Transverse colon (tissue), 4 donors: ENCODE measurements around the gene IRGQ.

Experiments used
- POLR2AphosphoS5 ChIP-seq, 3 donors: sonication (generic); formaldehyde crosslinking; IDR thresholded peaks; one replicate each; pipeline ENCODE4 v1.6.1; 2016; ENCODE audit warnings: antibody characterized with exemption in 3 of 3
- TF ChIP-seq, protein P1 (sequence below), 5 experiments: fragments of 200-600 bp in 3 of 5; fragments of 450-650 bp in 2 of 5; sonication (generic) in 3 of 5; IDR thresholded peaks; 1 replicate in 2 of 5; 2 replicates in 3 of 5; pipeline ENCODE4 v1.5.1; 2016 to 2017; ENCODE audit warnings: antibody characterized with exemption in 5 of 5, inconsistent platforms in 3 of 5, mild to moderate bottlenecking in 2 of 5, moderate library complexity in 1 of 5

DNA sequence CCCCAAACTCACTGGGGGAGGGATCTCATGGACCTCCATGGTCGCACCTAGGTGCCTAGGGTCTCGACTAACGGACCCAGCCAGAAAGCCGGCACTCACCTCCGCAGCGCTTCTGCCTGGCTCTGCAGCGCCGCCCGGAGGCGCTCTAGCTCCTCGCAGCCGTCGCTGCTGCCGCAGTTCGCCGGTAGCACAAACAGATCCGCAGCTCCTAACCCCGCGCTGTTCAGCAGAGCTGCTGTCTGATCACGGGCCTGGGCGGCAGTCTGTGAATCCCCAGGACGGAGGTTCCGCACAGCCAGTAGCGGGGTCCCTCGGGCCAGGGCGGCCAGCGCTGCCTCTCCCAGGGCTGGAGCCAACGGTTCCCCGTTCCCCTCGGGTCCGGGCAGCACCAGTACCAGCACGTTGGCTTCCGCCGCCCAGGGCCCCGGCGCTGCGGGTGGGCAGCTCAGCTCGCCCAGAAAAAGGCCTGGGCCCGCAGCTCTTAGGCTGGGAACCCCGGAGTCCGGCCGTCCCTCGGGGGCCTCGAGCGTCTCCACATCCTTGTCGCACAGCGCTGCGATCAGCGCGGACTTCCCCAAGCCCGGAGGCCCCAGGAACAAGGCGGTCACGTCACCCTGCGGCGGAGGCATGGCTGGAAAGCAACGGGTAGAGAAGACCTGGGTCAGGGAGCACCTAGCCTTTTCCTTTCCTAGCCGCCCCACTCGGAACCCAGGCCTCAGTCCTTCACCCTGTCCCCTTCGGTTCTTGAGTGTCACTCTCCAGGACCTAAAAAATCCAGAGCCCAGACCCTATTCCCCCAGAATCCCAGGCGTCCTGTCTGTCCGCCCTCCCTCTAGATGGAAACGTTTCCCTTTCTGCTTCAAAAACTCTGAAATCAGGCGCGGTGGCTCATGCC, 977 bp downstream of the IRGQ start:
- TF ChIP-seq, protein P1, sequence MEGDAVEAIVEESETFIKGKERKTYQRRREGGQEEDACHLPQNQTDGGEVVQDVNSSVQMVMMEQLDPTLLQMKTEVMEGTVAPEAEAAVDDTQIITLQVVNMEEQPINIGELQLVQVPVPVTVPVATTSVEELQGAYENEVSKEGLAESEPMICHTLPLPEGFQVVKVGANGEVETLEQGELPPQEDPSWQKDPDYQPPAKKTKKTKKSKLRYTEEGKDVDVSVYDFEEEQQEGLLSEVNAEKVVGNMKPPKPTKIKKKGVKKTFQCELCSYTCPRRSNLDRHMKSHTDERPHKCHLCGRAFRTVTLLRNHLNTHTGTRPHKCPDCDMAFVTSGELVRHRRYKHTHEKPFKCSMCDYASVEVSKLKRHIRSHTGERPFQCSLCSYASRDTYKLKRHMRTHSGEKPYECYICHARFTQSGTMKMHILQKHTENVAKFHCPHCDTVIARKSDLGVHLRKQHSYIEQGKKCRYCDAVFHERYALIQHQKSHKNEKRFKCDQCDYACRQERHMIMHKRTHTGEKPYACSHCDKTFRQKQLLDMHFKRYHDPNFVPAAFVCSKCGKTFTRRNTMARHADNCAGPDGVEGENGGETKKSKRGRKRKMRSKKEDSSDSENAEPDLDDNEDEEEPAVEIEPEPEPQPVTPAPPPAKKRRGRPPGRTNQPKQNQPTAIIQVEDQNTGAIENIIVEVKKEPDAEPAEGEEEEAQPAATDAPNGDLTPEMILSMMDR (IDR thresholded peaks at IDR 0.05), result peak; percentile 57 to 86 (median 75)
- peak in 1 of 3 donors; percentile 7 for TF ChIP-seq POLR2AphosphoS5 (IDR thresholded peaks at IDR 0.05)
